ENCODE measurements around the gene DHX34.

GRCh38 chr19:47312366-47313006 is 36.6 kb upstream of the DHX34 start:
- TF ChIP-seq CTCF (IDR thresholded peaks at IDR 0.05; ENCODE audit: low read length) (no peak), EZH2phosphoT487 (IDR thresholded peaks at IDR 0.05; ENCODE audit: low read length) (no peak), EZH2 (optimal IDR thresholded peaks at IDR 0.05; ENCODE audit: low read depth, low read length) (no peak)

All from MM.1S (cell line).